ENCODE measurements around the gene C18orf32.

C18orf32 gene

DNA sequence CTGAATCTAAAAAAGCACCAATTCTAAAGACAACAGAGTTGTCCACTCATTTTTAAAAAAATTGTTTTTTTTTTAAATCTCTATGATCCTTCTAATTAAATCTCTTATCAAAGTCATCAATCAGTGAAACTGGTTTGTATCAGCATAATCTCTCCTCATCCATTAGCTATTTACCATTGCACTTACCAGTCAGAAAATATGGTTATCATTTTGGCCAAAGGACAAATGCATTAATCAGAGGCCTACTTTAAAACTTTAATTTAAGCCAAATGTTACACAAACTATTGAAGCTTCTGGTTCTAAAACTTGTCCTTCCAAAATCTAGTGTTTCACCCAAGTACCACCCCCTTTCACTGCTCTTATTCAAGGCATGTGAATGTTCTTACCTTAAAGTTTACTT, 3.8 kb downstream of the C18orf32 start:
- TF ChIP-seq, protein P1, sequence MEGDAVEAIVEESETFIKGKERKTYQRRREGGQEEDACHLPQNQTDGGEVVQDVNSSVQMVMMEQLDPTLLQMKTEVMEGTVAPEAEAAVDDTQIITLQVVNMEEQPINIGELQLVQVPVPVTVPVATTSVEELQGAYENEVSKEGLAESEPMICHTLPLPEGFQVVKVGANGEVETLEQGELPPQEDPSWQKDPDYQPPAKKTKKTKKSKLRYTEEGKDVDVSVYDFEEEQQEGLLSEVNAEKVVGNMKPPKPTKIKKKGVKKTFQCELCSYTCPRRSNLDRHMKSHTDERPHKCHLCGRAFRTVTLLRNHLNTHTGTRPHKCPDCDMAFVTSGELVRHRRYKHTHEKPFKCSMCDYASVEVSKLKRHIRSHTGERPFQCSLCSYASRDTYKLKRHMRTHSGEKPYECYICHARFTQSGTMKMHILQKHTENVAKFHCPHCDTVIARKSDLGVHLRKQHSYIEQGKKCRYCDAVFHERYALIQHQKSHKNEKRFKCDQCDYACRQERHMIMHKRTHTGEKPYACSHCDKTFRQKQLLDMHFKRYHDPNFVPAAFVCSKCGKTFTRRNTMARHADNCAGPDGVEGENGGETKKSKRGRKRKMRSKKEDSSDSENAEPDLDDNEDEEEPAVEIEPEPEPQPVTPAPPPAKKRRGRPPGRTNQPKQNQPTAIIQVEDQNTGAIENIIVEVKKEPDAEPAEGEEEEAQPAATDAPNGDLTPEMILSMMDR (IDR thresholded peaks at IDR 0.05) = no peak

DNA sequence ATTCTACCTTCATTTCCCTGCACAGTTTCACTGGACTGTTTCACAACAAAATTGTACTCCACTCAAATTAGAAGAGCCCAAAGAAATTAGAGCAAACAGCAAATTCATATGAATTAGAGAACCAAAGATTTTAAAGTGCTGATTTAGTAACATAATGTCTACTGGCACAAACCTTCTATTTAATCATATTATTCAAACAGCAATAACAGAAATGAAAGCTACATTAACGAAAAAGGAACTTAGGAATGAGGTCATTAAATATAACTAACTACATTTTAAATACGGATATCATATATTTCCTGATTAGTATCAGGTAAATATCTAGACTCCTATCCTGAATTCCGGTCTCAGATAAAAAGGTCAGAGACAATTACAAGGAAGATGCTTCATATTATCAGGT, 5.1 kb downstream of the C18orf32 start:
- TF ChIP-seq, protein P1 (IDR thresholded peaks at IDR 0.05) = no peak

DNA sequence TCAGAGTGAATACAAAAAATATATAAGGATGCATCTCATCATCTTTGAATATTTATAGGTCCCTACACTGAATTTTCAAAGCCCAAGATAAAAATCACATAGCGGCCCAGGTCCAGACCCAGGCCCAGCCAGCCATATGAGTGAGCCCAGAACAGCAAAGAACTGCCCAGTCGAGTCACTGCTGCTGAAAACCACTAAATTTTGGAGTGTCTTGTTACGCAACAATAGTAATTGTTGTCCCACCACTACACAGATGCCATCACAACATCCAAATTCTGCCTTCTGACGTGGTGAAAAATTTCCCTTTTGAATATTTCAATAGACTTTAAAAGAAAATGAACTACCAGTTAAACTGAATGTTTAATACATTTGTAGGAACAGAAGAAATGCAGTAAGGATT, 5.7 kb downstream of the C18orf32 start:
- TF ChIP-seq, protein P1 (IDR thresholded peaks at IDR 0.05) = no peak

DNA sequence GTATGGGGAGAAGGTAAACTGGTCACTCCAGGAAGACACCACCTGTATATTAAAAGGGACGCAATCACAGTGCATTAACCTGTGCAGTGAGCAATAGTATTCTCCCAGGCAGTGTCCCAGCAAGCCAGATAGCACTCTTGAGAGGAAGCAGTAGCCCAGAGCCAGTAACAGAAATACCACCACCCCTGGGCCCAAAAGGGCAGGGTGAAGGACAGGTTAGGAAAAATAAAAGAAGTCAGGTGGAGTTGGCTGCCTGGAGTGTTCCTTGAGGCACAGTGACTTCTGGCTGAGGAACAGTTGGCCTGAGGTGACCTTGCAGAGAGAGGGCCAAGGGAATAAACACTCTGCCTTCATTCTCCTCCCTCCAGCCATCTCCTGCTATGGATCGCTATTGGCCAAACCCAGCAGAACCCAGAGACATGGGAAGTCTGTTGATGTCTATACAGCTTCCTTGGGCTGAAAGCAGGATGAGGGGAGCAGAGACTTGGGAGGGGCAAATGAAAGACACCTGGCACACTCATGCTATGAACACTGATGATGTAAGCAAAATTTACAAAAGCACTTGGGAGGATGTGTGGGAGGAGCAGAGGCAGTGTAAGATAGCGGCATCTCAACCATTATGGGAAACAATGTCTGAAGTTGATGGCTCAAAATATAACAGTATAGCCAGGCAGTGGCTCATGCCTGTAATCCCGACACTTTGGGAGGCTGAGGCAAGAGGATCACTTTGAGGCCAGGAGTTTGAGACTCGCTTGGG, 7.5 kb downstream of the C18orf32 start:
- TF ChIP-seq, protein P1 (IDR thresholded peaks at IDR 0.05) = no peak

DNA sequence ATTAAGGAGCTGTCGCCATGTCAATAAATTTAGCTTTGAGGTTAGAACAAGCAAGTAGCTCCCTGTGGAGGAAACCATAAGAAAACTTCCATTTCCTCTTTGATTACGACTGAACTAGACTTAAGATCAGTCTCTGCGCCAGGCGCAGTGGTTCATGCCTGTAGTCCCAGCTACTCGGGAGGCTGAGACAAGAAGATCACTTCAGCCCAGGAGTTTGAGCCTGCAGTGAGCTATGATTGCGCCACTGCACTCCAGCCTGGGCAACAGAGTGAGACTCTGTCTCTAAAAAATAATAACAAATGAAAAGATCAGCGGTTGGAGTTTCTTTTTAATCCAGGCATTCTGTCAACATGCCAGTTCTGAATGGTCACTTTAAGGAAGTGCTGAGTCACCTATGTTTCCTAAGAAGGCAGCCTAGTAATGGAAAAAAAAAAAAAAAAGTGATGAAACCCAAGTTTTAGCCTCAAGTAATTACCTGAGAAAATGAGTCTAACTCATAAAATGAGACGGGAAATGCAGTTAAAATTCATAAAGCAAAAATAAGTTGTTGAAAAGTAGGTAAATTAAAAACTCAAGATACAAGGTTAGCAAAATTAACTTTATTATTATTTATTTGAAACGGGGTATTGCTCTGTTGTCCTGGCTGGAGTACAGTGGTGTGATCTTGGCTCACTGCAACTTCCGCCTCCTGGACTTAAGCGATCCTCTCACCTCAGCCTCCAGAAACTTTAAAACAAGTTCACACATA, 10.2 kb downstream of the C18orf32 start:
- TF ChIP-seq, protein P1 (IDR thresholded peaks at IDR 0.05) = no peak

DNA sequence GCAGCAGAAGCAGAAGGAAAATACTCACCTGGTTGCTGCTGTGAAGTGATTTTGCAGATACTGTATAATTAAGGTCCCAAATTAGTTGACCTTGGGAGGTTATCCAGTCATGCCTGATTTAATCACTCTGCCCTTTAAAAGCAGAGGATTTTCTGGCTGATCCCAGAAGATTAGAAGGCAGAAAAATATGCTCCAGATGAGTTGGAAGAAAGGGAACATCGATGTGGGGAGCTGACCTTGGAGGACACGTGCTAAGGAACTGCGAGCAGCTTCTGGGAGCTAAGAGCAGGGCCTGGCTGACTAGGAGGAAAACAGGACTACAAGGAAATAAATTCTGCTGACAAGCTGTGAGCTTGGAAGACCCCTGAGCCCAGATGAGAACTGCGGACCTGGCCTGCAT, 13.3 kb downstream of the C18orf32 start:
- TF ChIP-seq, protein P1 (IDR thresholded peaks at IDR 0.05) = no peak

DNA sequence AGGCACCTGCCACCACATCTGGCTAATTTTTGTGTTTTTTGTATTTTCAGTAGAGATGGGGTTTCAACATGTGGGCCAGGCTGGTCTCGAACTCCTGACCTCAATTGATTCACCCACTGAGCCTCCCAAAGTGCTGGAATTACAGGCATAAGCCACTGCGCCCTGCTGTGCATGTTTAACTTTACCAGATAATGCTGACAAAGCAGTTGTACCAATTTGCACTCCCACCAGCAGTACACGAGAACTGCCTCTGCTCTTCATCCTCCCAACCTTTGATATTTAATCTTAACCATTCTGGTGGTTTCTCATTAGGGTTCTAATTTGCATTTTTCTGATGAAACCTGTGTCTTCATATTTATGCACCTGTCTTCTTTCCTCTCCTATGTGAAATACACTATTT, 14.6 kb downstream of the C18orf32 start:
- TF ChIP-seq, protein P1 (IDR thresholded peaks at IDR 0.05) = no peak
